PC-3 (cell line): ENCODE results near the gene RBFOX2.

Experiments used
- EZH2phosphoT487 ChIP-seq: fragments of 300-600 bp; sonication (generic); IDR thresholded peaks from 2 replicates; pipeline ENCODE4 v1.6.1; 2018; ENCODE audit warnings: mild to moderate bottlenecking, antibody characterized with exemption, low read length, borderline replicate concordance
- TF ChIP-seq, protein P1 (sequence below): fragments of 300-600 bp; sonication (generic); conservative IDR thresholded peaks from 2 replicates; pipeline ENCODE4 v1.5.1; 2017; ENCODE audit warnings: antibody characterized with exemption, low read depth, mild to moderate bottlenecking, low read length

DNA sequence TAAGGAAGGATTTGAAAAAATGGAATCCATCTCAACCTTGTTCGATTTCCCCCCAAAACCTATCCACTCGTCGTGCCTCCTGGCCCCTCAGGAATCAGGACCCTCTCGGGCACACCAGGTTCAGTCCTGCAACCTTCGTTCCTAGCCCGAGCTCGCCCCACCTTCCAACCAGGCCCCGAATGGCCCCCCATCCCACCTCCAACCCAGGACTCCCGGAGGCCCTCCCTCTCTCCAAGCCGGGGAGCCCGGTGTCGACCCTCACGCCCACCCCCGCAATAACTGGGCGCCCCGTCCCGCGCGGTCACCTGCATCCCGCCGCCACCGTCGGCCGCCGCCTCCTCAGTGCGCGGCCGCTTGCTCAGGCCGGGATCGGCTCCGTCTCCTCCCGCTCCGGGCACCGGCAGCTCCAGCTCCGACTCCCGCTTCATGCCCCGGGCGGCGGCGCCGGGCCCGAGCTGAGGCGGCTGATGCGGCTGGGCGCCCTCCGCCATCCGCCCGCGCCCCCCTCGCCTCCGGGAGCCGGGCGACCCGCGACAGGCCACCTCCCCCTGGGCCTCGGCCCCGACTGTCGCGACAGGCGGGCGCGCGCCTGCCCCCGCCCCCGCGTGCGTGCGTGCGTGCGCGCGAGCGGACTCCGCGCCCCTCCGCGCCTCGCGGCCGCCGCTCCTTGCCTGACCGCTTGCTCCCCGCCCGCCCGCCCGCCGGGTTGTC lies 534 bp downstream of the RBFOX2 start:
- TF ChIP-seq, protein P1, sequence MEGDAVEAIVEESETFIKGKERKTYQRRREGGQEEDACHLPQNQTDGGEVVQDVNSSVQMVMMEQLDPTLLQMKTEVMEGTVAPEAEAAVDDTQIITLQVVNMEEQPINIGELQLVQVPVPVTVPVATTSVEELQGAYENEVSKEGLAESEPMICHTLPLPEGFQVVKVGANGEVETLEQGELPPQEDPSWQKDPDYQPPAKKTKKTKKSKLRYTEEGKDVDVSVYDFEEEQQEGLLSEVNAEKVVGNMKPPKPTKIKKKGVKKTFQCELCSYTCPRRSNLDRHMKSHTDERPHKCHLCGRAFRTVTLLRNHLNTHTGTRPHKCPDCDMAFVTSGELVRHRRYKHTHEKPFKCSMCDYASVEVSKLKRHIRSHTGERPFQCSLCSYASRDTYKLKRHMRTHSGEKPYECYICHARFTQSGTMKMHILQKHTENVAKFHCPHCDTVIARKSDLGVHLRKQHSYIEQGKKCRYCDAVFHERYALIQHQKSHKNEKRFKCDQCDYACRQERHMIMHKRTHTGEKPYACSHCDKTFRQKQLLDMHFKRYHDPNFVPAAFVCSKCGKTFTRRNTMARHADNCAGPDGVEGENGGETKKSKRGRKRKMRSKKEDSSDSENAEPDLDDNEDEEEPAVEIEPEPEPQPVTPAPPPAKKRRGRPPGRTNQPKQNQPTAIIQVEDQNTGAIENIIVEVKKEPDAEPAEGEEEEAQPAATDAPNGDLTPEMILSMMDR = no peak
- TF ChIP-seq EZH2phosphoT487 = no peak
